Stimulated activated CD4-positive, alpha-beta T cell treated with anti-CD3 and anti-CD28 coated beads, Interleukin-12 subunit alpha, Interleukin-12 subunit beta, amount 100 ng/mL, for 4 hours (primary cell): ENCODE measurements around the gene GRAP.

Experiments used
- DNase-seq: peaks from one replicate; pipeline ENCODE4 v3.0.0-alpha.2; 2020

The GRAP gene

GRCh38 chr17:18981335-18981641 is 65.5 kb downstream of the GRAP start:
- DNase-seq: no peak

GRCh38 chr17:18980682-18981334 is 65.9 kb downstream of the GRAP start:
- no peak for DNase-seq

- DNase-seq: no peak
Observed at GRCh38 chr17:18978655-18979054, 68.1 kb downstream of the GRAP start.

GRCh38 chr17:18978050-18978449 is 68.7 kb downstream of the GRAP start:
- no peak for DNase-seq

- no peak for DNase-seq
Observed at GRCh38 chr17:18977646-18978045, 69.1 kb downstream of the GRAP start.

GRCh38 chr17:18977021-18977420 is 69.7 kb downstream of the GRAP start:
- DNase-seq: no peak

- DNase-seq: no peak
Observed at GRCh38 chr17:18976201-18976600, 70.6 kb downstream of the GRAP start.

- DNase-seq: no peak
Observed at GRCh38 chr17:18975597-18975996, 71.2 kb downstream of the GRAP start.

- no peak for DNase-seq
Observed at GRCh38 chr17:18974407-18975149, 72.2 kb downstream of the GRAP start.

- no peak for DNase-seq
Observed at GRCh38 chr17:18971801-18972200, 75.0 kb downstream of the GRAP start.
